Lower leg skin (tissue), 3 donors: ENCODE measurements around the gene AMOT.

Experiments
- CTCF ChIP-seq, 3 donors: fragments of 450-650 bp; IDR thresholded peaks; one replicate each; pipeline ENCODE4 v1.5.1; 2016; ENCODE audit warnings: antibody characterized with exemption in 3 of 3, mild to moderate bottlenecking in 3 of 3, moderate library complexity in 2 of 3
- POLR2A ChIP-seq, 2 donors: fragments of 450-650 bp; IDR thresholded peaks; one replicate each; pipeline ENCODE4 v1.6.1; 2016 to 2017; ENCODE audit warnings: antibody characterized with exemption in 2 of 2, mild to moderate bottlenecking in 1 of 2, moderate library complexity in 1 of 2

GRCh38 chrX:112784692-112785091, 55.9 kb downstream of the AMOT start:
- TF ChIP-seq CTCF (IDR thresholded peaks at IDR 0.05) (no peak), POLR2A (IDR thresholded peaks at IDR 0.05) (no peak)
